ENCODE results near the gene AK1. TPM values are rescaled to one million over a fixed set of nuclear protein-coding genes. Genes with fewer than 3 reads are reported as not detected.

Gene AK1
- total RNA-seq, 4 donors from 2014 or later: 14.2 to 35.6 (median 19.1) TPM

DNA sequence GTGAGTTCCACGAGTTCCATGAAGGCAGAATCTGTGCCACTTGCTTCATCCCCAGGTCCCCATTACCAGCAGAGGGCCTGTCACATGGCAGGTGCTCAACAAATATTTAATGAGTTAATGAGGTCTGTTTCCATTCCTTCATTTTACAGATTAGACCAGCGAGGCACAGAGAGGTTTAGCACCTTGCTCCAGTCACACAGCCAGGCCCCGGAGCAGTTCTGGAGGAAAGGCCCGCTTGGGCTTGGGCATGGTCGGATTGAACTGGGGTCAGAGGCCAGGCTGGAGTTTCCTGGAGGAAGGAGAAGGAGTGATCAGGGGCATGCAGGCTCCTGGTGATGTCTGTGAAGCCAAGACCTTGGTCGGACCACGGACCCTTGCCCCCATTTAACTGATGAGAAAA lies 43.3 kb upstream of the AK1 start:
- TF ChIP-seq, protein P1, sequence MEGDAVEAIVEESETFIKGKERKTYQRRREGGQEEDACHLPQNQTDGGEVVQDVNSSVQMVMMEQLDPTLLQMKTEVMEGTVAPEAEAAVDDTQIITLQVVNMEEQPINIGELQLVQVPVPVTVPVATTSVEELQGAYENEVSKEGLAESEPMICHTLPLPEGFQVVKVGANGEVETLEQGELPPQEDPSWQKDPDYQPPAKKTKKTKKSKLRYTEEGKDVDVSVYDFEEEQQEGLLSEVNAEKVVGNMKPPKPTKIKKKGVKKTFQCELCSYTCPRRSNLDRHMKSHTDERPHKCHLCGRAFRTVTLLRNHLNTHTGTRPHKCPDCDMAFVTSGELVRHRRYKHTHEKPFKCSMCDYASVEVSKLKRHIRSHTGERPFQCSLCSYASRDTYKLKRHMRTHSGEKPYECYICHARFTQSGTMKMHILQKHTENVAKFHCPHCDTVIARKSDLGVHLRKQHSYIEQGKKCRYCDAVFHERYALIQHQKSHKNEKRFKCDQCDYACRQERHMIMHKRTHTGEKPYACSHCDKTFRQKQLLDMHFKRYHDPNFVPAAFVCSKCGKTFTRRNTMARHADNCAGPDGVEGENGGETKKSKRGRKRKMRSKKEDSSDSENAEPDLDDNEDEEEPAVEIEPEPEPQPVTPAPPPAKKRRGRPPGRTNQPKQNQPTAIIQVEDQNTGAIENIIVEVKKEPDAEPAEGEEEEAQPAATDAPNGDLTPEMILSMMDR (IDR thresholded peaks at IDR 0.05; ENCODE audit: low read depth): no peak

DNA sequence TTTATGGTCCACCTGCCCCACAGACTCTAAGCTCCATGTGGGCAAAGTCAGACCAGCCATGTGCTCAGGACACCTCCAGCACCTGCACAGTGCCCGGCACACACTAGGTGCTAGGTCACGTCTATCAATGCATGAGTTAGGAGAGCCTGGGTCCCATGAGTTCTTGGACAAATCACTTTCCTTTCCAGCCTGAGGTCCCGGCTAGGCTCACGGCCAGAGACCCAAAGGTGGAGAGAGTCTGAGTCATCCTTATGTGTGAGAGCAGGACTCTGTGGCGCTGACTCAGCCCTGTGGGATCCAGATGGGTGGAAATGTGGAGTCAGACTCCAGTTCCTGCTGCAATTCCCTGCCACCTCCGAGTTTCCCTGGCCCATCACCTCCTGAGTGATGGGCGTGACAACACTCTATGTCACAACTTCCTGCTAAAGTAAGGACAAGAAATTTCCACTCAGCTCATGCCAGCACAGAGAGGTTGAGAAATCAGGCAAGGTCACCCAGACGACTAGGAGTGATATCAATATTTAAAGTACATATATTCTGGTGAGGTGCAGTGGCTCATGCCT lies 41.9 kb upstream of the AK1 start:
- TF ChIP-seq, protein P1 (IDR thresholded peaks at IDR 0.05; ENCODE audit: low read depth): no peak

DNA sequence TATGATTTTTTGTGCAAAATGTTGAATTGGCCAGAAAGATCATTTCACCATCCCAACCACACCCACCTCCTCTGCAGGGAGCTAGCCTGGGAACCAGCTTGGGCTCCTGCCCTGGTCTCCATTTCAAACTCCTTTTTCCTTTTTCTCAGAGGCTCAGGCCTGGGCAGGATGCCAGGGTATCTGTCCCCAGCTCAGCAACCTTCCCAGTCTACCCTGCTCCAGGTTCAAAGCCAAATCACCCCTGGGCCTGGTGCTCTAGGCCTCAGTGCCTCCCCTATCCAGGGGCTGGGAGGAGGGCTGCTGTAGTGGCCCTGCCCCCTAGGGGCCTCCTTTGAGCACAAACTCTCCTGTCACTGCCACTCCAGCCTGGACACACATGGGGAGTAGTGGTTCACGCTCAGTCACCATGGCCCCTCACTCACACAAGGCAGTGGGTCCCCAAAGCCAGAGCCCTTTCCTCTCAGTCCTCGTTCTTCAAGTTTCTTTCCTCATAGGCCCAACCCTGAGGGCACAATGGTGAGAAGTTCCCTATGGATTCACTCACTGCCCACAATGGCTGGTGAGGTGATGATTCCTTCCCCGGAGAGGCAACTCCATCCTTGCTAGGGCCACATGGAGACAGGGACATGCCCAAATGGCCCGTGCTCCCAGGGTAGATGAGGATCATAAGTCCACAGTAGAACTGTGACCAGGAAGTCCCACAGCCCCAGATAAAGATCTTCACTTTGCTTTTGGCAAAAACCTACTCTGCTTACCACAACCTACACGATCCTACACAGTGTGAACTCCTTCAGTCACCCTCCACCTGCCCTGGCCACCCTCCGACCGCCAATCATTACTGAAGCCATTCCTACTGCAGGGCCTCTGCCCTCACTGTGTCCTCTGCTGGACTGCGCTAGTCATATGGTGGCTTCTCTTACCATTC lies 41.0 kb upstream of the AK1 start:
- TF ChIP-seq, protein P1 (IDR thresholded peaks at IDR 0.05; ENCODE audit: low read depth): no peak

DNA sequence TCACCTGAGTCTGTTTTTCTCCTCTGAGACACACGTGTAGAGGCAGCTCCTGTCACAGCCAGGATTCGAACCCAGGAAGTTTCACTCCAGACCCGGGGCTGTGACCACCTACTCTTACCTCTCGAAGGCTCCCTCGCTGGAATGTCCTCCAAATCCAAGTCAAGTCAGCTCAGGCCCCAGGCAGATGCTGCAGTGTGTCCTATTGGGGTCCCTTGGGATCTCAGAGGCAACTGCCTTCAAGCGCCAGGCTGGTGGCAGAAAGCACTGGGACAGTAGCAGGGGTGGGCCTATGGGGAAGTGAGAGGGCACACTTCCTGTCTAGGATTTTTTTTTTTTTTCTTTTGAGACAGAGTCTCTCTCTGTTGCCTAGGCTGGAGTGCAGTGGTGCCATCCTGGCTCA lies 40.1 kb upstream of the AK1 start:
- TF ChIP-seq, protein P1 (IDR thresholded peaks at IDR 0.05; ENCODE audit: low read depth): no peak

DNA sequence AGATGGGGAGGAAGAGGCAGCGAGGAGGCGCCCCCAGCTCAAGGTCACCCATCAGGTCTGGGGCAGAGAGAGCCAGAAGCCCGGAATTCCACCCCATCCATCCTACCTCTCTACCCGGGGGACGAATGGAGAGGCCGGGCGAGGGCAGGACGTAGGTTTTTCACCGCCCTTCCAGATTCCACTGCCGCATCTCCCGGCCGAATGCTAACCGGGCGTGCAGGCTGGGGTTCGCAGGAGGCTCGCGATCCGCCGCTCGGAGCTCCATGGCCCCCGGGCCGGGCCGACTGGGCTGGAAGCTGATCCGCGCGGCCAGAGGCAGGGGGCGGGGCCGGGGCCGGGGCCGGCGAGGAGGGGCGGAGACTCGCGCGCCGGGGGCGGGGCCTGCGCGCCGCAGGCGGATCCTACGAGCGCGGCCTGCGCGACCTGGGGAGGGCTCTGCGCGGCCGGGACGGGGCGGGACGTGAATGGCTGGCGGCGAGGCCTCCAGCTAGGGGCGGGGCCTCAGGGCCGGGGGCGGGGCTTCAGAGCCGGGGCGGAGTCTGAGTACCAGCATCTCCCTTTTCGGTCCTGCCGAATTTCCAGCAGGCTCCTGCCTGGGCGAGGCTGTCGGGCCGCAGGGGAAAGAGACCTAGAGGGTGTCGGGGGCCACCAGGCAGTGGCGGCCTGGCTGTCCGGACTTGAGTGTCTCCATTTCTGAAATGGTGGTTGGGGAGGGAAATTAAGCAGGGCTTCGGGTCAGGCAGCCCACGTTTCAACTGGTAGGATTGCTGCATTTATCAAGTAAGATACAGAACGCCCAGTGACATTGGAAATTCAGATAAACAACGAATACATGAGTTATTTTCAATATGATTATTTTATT lies 39.5 kb upstream of the AK1 start, which contains the start of gene ST6GALNAC4:
ST6GALNAC4 (minus strand) TSS at position 322 of the 862 bp plus-strand sequence. CDS start 622 bp downstream, outside the sequence.
- TF ChIP-seq, protein P1 (IDR thresholded peaks at IDR 0.05; ENCODE audit: low read depth): no peak

DNA sequence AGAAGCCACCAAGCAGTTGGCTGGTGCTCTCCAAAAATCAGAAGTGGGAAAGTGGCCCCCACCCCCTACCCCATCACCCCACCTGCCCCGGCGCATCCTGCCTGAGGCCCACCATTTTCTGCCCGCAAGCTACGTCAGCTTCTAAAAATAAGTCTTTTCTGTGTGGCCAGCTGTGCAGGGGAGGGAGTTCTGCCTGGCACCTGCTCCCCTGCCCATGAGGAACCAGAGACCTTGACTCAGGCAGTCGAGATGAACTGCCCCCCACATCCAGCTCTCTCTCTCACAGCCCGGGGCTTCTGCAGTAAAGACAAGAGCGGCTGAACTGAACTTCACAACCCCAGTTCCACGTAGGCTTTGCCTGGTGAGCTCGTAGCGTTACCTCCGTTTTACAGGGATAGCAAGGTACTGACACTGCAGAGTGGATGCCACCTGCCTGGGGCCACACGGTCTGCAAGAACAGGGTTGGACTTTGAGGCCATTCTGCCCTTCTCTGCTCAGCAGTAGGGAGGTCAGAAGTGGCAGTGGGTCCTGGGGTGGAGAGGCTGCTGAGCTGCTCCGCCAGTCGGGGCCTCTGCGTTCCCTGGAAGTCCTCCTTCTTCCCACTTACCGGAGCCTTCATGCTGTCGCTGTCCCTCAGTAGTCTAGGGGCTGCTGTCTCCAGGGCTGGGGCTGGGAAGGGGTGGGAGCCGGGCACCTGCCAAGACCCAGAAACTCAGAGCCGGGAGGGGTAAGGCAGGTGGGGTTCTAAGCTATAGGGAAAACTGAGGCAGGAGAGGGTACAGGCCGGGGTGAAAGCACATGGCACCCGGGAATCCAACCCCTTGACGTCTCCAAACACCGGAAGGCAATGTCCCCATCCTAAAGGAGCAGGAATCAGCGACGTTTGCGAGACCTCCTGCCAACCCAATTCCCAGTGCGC lies 38.6 kb upstream of the AK1 start:
- TF ChIP-seq, protein P1 (IDR thresholded peaks at IDR 0.05; ENCODE audit: low read depth): no peak

Data from subcutaneous adipose tissue (tissue), 4 donors.